ENCODE results near the gene WRAP73. TPM values are rescaled to one million over a fixed set of nuclear protein-coding genes. Genes with fewer than 3 reads are reported as not detected.
A peak's percentile ranks its signal among the peaks of the same experiment; 100 is the strongest.

The WRAP73 gene
- total RNA-seq, 2 donors from 2014 or later, result 22.3 to 39.5 TPM

- Histone ChIP-seq H3K36me3 (no peaks in the 10 kb centered on the region), H3K27ac (no peak overlapping the region), H3K4me3 (no peak overlapping the region), H3K9me3 (no peaks in the 10 kb centered on the region), H3K27me3 (replicated peaks; ENCODE audit: insufficient read depth) (peaks cover 3% of the 10 kb centered on the region), H3K4me1 (replicated peaks) (no peaks in the 10 kb centered on the region)
- no peak for DNase-seq (ENCODE audit: low spot score)
- intact Hi-C loops (cut with DNase I), result no loop called here
- TF ChIP-seq POLR2A (IDR thresholded peaks at IDR 0.05) (no peak), POLR2AphosphoS5 (IDR thresholded peaks at IDR 0.05) (no peak), CTCF (IDR thresholded peaks at IDR 0.05) (no peak)
- WGBS, result 96% methylated on average over 22 of the region's 22 CpGs
Measured at GRCh38 chr1:3697104-3697503, 47.2 kb upstream of the WRAP73 start.

- no peak for DNase-seq (ENCODE audit: low spot score)
- Histone ChIP-seq H3K36me3 (no peaks in the 10 kb centered on the region), H3K4me3 (no peak overlapping the region), H3K4me1 (replicated peaks) (no peaks in the 10 kb centered on the region), H3K27ac (no peak overlapping the region), H3K27me3 (replicated peaks; ENCODE audit: insufficient read depth) (peaks cover 3% of the 10 kb centered on the region), H3K9me3 (no peaks in the 10 kb centered on the region)
- intact Hi-C loops (cut with DNase I), result no loop called here
- WGBS, result 96% methylated on average over 9 of the region's 9 CpGs
- TF ChIP-seq POLR2A (IDR thresholded peaks at IDR 0.05) (no peak), POLR2AphosphoS5 (IDR thresholded peaks at IDR 0.05) (no peak)
Measured at GRCh38 chr1:3696689-3697088, 46.8 kb upstream of the WRAP73 start.

- H3K9me3 ChIP-seq, result no peaks in the 10 kb centered on the region
- TF ChIP-seq CTCF (IDR thresholded peaks at IDR 0.05) (peak; percentile 33 to 88 (median 72)), POLR2AphosphoS5 (IDR thresholded peaks at IDR 0.05) (no peak)
- H3K36me3 ChIP-seq, result no peaks in the 10 kb centered on the region
- intact Hi-C loops (cut with DNase I), result no loop called here
- 52% methylated on average over 33 of the region's 33 CpGs for WGBS
- no peak overlapping the region for H3K4me3 ChIP-seq
- peaks cover 3% of the 10 kb centered on the region for H3K27me3 ChIP-seq (replicated peaks; ENCODE audit: insufficient read depth)
- H3K27ac ChIP-seq, result no peak overlapping the region
- no peak for DNase-seq (ENCODE audit: low spot score)
- no peaks in the 10 kb centered on the region for H3K4me1 ChIP-seq (replicated peaks)
Measured at GRCh38 chr1:3695326-3696217, 45.7 kb upstream of the WRAP73 start.

- no peaks in the 10 kb centered on the region for H3K4me1 ChIP-seq (replicated peaks)
- no peaks in the 10 kb centered on the region for H3K36me3 ChIP-seq
- H3K27me3 ChIP-seq (replicated peaks; ENCODE audit: insufficient read depth), result peaks cover 3% of the 10 kb centered on the region
- 93% methylated on average over 11 of the region's 11 CpGs for WGBS
- H3K4me3 ChIP-seq, result no peak overlapping the region
- intact Hi-C loops (cut with DNase I), result no loop called here
- H3K27ac ChIP-seq, result no peak overlapping the region
- H3K9me3 ChIP-seq, result no peaks in the 10 kb centered on the region
- TF ChIP-seq CTCF (IDR thresholded peaks at IDR 0.05) (no peak), POLR2AphosphoS5 (IDR thresholded peaks at IDR 0.05) (no peak), POLR2A (IDR thresholded peaks at IDR 0.05) (no peak)
- no peak for DNase-seq (ENCODE audit: low spot score)
Measured at GRCh38 chr1:3693321-3693720, 43.4 kb upstream of the WRAP73 start.

GRCh38 chr1:3692598-3692997 is 42.7 kb upstream of the WRAP73 start:
- intact Hi-C loops (cut with DNase I), result no loop called here
- Histone ChIP-seq H3K27ac (no peak overlapping the region), H3K4me1 (replicated peaks) (no peaks in the 10 kb centered on the region), H3K36me3 (no peaks in the 10 kb centered on the region), H3K9me3 (no peaks in the 10 kb centered on the region), H3K4me3 (no peak overlapping the region), H3K27me3 (replicated peaks; ENCODE audit: insufficient read depth) (peaks cover 3% of the 10 kb centered on the region)
- DNase-seq (ENCODE audit: low spot score), result no peak
- TF ChIP-seq CTCF (IDR thresholded peaks at IDR 0.05), result no peak
- no peak for TF ChIP-seq POLR2AphosphoS5 (IDR thresholded peaks at IDR 0.05)
- TF ChIP-seq POLR2A (IDR thresholded peaks at IDR 0.05), result no peak
- WGBS, result 82% methylated on average over 13 of the region's 13 CpGs
